ENCODE data around the gene PPM1F.

GRCh38 chr22:21938071-21938822, 14.4 kb downstream of the PPM1F start:
- TF ChIP-seq CTCF (IDR thresholded peaks at IDR 0.05; ENCODE audit: insufficient read depth, low read length, poor library complexity, severe bottlenecking) = peak; percentile 42
- no peak for TF ChIP-seq EZH2phosphoT487 (conservative IDR thresholded peaks at IDR 0.05; ENCODE audit: low read length)

Measured in SU-DHL-6 (cell line).